Spleen (tissue), 11 donors: Measurements from ENCODE around the gene NUAK1. TPM values are rescaled to one million over a fixed set of nuclear protein-coding genes. Genes with fewer than 3 reads are reported as not detected.

Experiments
- DNase-seq: peaks from one replicate; pipeline ENCODE4 v3.0.0-alpha.2; 2020
- H3K27ac ChIP-seq, 8 donors: fragments of 200-600 bp; sonication (generic) in 7 of 8; 1 replicate in 4 of 8; 2 replicates in 4 of 8; pipeline versions ENCODE4 v1.5.0 to v1.8.0; 2016 to 2021; ENCODE audit warnings: inconsistent platforms in 4 of 8, mild to moderate bottlenecking in 4 of 8, moderate library complexity in 1 of 8
- H3K27me3 ChIP-seq, 7 donors: fragments of 200-600 bp; sonication (generic) in 6 of 7; replicated peaks in 1 of 7; 1 replicate in 4 of 7; 2 replicates in 3 of 7; pipeline versions ENCODE4 v1.5.0 to v1.8.0; 2016 to 2021; ENCODE audit warnings: inconsistent platforms in 3 of 7, mild to moderate bottlenecking in 1 of 7
- H3K36me3 ChIP-seq, 6 donors: fragments of 200-600 bp; sonication (generic) in 5 of 6; 1 replicate in 4 of 6; 2 replicates in 2 of 6; pipeline versions ENCODE4 v1.5.0 to v1.8.0; 2016 to 2021; ENCODE audit warnings: inconsistent platforms in 2 of 6
- H3K4me1 ChIP-seq, 6 donors: fragments of 200-600 bp; sonication (generic) in 5 of 6; 1 replicate in 3 of 6; 2 replicates in 3 of 6; pipeline versions ENCODE4 v1.5.0 to v1.8.0; 2016 to 2021; ENCODE audit warnings: inconsistent platforms in 3 of 6
- H3K4me3 ChIP-seq, 8 donors: fragments of 200-600 bp; sonication (generic) in 7 of 8; 1 replicate in 4 of 8; 2 replicates in 4 of 8; pipeline versions ENCODE4 v1.5.0 to v1.8.0; 2016 to 2021; ENCODE audit warnings: inconsistent platforms in 4 of 8, mild to moderate bottlenecking in 4 of 8, moderate library complexity in 2 of 8
- H3K9me3 ChIP-seq, 8 donors: fragments of 200-600 bp; sonication (generic) in 7 of 8; 1 replicate in 4 of 8; 2 replicates in 4 of 8; pipeline versions ENCODE4 v1.5.0 to v1.8.0; 2016 to 2021; ENCODE audit warnings: inconsistent platforms in 4 of 8
- CTCF ChIP-seq, 11 experiments: fragments of 200-600 bp in 7 of 11; fragments of 450-650 bp in 4 of 11; sonication (generic) in 4 of 11; IDR thresholded peaks in 8 of 11; conservative IDR thresholded peaks in 3 of 11; 1 replicate in 7 of 11; 2 replicates in 4 of 11; pipeline versions ENCODE4 v1.4.0 to v1.8.0; 2016 to 2021; ENCODE audit warnings: antibody characterized with exemption in 11 of 11, inconsistent platforms in 4 of 11, mild to moderate bottlenecking in 1 of 11
- POLR2A ChIP-seq, 3 donors: fragments of 450-650 bp; IDR thresholded peaks; one replicate each; pipeline ENCODE4 v1.5.1; 2017; ENCODE audit warnings: antibody characterized with exemption in 3 of 3, mild to moderate bottlenecking in 1 of 3
- POLR2AphosphoS5 ChIP-seq, 3 donors: sonication (generic); formaldehyde crosslinking; IDR thresholded peaks; one replicate each; pipeline ENCODE4 v1.5.1; 2017; ENCODE audit warnings: antibody characterized with exemption in 3 of 3
- WGBS, 5 donors: extraction: QIAGEN DNeasy Blood & Tissue Kit in 3 of 5; methylation state at CpG; one replicate each; pipeline versions ENCODE4 v1.1.5 to v1.1.7; 2013 to 2018; 5-methylcytosine and 5-hydroxymethylcytosine counted together
- intact Hi-C: fragments of 100-400 bp; cut with DNase I; formaldehyde crosslinking; loops from one replicate; pipeline ENCODE4 v1.15.0; 2023; ENCODE audit warnings: low total_unique reads
- polyA plus RNA-seq, 3 donors: library from polyadenylated mRNA; stranded (reverse); fragments of 200-250 nt; gene quantifications; one replicate each; pipeline ENCODE4 v1.2.1, GENCODE V29; 2013
- total RNA-seq, 7 donors: library from RNA; depleted of rRNA in 3 of 7; stranded (reverse); fragments of >200 nt in 3 of 7; fragmentation: NEBNext Ultra II Directional in 4 of 7; extraction: Animal tissue kit (Norgen Biotek cat#: 25700) in 4 of 7; gene quantifications; one replicate each; pipeline versions ENCODE4 v1.1.0 to v1.2.1, GENCODE V29; 2016 to 2021
- donor health status: healthy with polysubstance abuse.
- donor health status: DM: no; HTN: no; CAD: no; lungs with moderate emphysema.
- donor health status: DM: no; HTN: no; CAD: no.
- donor health status: Bipolar disorder and iron deficiency.
- donor health status: healthy.
- donor health status: DM: no; HTN: no; CAD: no.
- donor health status: DM: yes; HTN: yes; CAD: no.

NUAK1 gene
- total and polyA plus RNA-seq, 10 donors = 0.20 to 3.3 (median 1.2) TPM

- Histone ChIP-seq H3K36me3 (no peaks in the 10 kb centered on the region), H3K27me3 (peaks cover 0 to 28% (median 0%) of the 10 kb centered on the region in 7 donors), H3K9me3 (no peaks in the 10 kb centered on the region), H3K4me1 (no peaks in the 10 kb centered on the region), H3K27ac (no peak overlapping the region), H3K4me3 (no peak overlapping the region)
- WGBS, 5 donors = 86 to 90% (median 88%) methylated on average over 6 to 7 of the region's 7 CpGs
- intact Hi-C loops = no loop called here
- TF ChIP-seq POLR2A (IDR thresholded peaks at IDR 0.05) (no peak), POLR2AphosphoS5 (IDR thresholded peaks at IDR 0.05) (no peak), CTCF (IDR thresholded peaks at IDR 0.05 in 8 of 11, conservative IDR thresholded peaks at IDR 0.05 in 3 of 11) (no peak)
- no peak for DNase-seq
Observed at GRCh38 chr12:106040521-106040920, 98.2 kb downstream of the NUAK1 start.

- intact Hi-C loops = no loop called here
- no peaks in the 10 kb centered on the region for H3K36me3 ChIP-seq
- H3K4me1 ChIP-seq = no peaks in the 10 kb centered on the region
- peaks cover 0 to 28% (median 0%) of the 10 kb centered on the region in 7 donors for H3K27me3 ChIP-seq
- 76 to 94% (median 90%) methylated on average over 2 of the region's 2 CpGs for WGBS, 5 donors
- TF ChIP-seq POLR2AphosphoS5 (IDR thresholded peaks at IDR 0.05) (no peak), CTCF (IDR thresholded peaks at IDR 0.05 in 8 of 11, conservative IDR thresholded peaks at IDR 0.05 in 3 of 11) (no peak), POLR2A (IDR thresholded peaks at IDR 0.05) (no peak)
- no peak overlapping the region for H3K4me3 ChIP-seq
- H3K27ac ChIP-seq = no peak overlapping the region
- no peaks in the 10 kb centered on the region for H3K9me3 ChIP-seq
- DNase-seq = no peak
Observed at GRCh38 chr12:106039646-106040404, 98.9 kb downstream of the NUAK1 start.

GRCh38 chr12:106039242-106039641 lies 99.5 kb downstream of the NUAK1 start:
- no peak for DNase-seq
- WGBS, 5 donors = 79 to 96% (median 93%) methylated on average over 5 to 6 of the region's 6 CpGs
- TF ChIP-seq CTCF (IDR thresholded peaks at IDR 0.05 in 8 of 11, conservative IDR thresholded peaks at IDR 0.05 in 3 of 11) (no peak), POLR2A (IDR thresholded peaks at IDR 0.05) (no peak), POLR2AphosphoS5 (IDR thresholded peaks at IDR 0.05) (no peak)
- no peak overlapping the region for H3K27ac ChIP-seq
- H3K4me3 ChIP-seq = no peak overlapping the region
- H3K36me3 ChIP-seq = no peaks in the 10 kb centered on the region
- H3K4me1 ChIP-seq = no peaks in the 10 kb centered on the region
- no peaks in the 10 kb centered on the region for H3K9me3 ChIP-seq
- peaks cover 0 to 28% (median 0%) of the 10 kb centered on the region in 7 donors for H3K27me3 ChIP-seq
- intact Hi-C loops = no loop called here

GRCh38 chr12:106037524-106038298 lies 101.0 kb downstream of the NUAK1 start:
- Histone ChIP-seq H3K4me3 (no peak overlapping the region), H3K9me3 (no peaks in the 10 kb centered on the region), H3K36me3 (no peaks in the 10 kb centered on the region), H3K27ac (no peak overlapping the region), H3K4me1 (no peaks in the 10 kb centered on the region), H3K27me3 (peaks cover 0 to 28% (median 0%) of the 10 kb centered on the region in 7 donors)
- no peak for DNase-seq
- no peak for TF ChIP-seq POLR2A (IDR thresholded peaks at IDR 0.05)
- TF ChIP-seq POLR2AphosphoS5 (IDR thresholded peaks at IDR 0.05) = no peak
- no peak for TF ChIP-seq CTCF (IDR thresholded peaks at IDR 0.05 in 8 of 11, conservative IDR thresholded peaks at IDR 0.05 in 3 of 11)
- intact Hi-C loops = no loop called here
- WGBS, 5 donors = 41 to 60% (median 57%) methylated on average over 4 of the region's 4 CpGs
